Measurements from ENCODE around the gene ASB2. TPM values are rescaled to one million over a fixed set of nuclear protein-coding genes. Genes with fewer than 3 reads are reported as not detected.

ASB2 gene
- total RNA-seq, 1 experiment from 2014 or later = 1.9 TPM

GRCh38 chr14:93956514-93957332 is 19.6 kb downstream of the ASB2 start:
- in situ Hi-C loops (cut with HindIII; ENCODE audit: low pct_unique_long_range_greater_than_20kb, low sequenced_read_pairs) = no loop called here
- no peak for DNase-seq (ENCODE audit: low read depth)

GRCh38 chr14:93955850-93956481 is 20.4 kb downstream of the ASB2 start:
- in situ Hi-C loops (cut with HindIII; ENCODE audit: low pct_unique_long_range_greater_than_20kb, low sequenced_read_pairs) = no loop called here
- no peak for DNase-seq (ENCODE audit: low read depth)

GRCh38 chr14:93954900-93955849 is 21.2 kb downstream of the ASB2 start:
- DNase-seq (ENCODE audit: low read depth) = no peak

GRCh38 chr14:93954516-93954830 is 21.9 kb downstream of the ASB2 start:
- in situ Hi-C loops (cut with HindIII; ENCODE audit: low pct_unique_long_range_greater_than_20kb, low sequenced_read_pairs) = no loop called here

More at GRCh38 chr14:93954900-93955849, 21.2 kb downstream of the ASB2 start:
- in situ Hi-C loops (cut with HindIII; ENCODE audit: low pct_unique_long_range_greater_than_20kb, low sequenced_read_pairs) = no loop called here

GRCh38 chr14:93953739-93954515 is 22.4 kb downstream of the ASB2 start:
- in situ Hi-C loops (cut with HindIII; ENCODE audit: low pct_unique_long_range_greater_than_20kb, low sequenced_read_pairs) = no loop called here
- no peak for DNase-seq (ENCODE audit: low read depth)

More at GRCh38 chr14:93954516-93954830, 21.9 kb downstream of the ASB2 start:
- DNase-seq (ENCODE audit: low read depth) = no peak

GRCh38 chr14:93953263-93953662 is 23.1 kb downstream of the ASB2 start:
- DNase-seq (ENCODE audit: low read depth) = no peak
- in situ Hi-C loops (cut with HindIII; ENCODE audit: low pct_unique_long_range_greater_than_20kb, low sequenced_read_pairs) = no loop called here

GRCh38 chr14:93952829-93953228 is 23.5 kb downstream of the ASB2 start:
- no peak for DNase-seq (ENCODE audit: low read depth)
- in situ Hi-C loops (cut with HindIII; ENCODE audit: low pct_unique_long_range_greater_than_20kb, low sequenced_read_pairs) = no loop called here

- in situ Hi-C loops (cut with HindIII; ENCODE audit: low pct_unique_long_range_greater_than_20kb, low sequenced_read_pairs) = no loop called here
- no peak for DNase-seq (ENCODE audit: low read depth)
Observed at GRCh38 chr14:93951635-93952540, 24.5 kb downstream of the ASB2 start.

GRCh38 chr14:93950948-93951634 is 25.3 kb downstream of the ASB2 start:
- in situ Hi-C loops (cut with HindIII; ENCODE audit: low pct_unique_long_range_greater_than_20kb, low sequenced_read_pairs) = no loop called here
- DNase-seq (ENCODE audit: low read depth) = no peak

- DNase-seq (ENCODE audit: low read depth) = no peak
- in situ Hi-C loops (cut with HindIII; ENCODE audit: low pct_unique_long_range_greater_than_20kb, low sequenced_read_pairs) = no loop called here
Observed at GRCh38 chr14:93949511-93950075, 26.8 kb downstream of the ASB2 start.

GRCh38 chr14:93947282-93947681 is 29.1 kb downstream of the ASB2 start:
- no peak for DNase-seq (ENCODE audit: low read depth)
- in situ Hi-C loops (cut with HindIII; ENCODE audit: low pct_unique_long_range_greater_than_20kb, low sequenced_read_pairs) = no loop called here

- in situ Hi-C loops (cut with HindIII; ENCODE audit: low pct_unique_long_range_greater_than_20kb, low sequenced_read_pairs) = no loop called here
- DNase-seq (ENCODE audit: low read depth) = no peak
Observed at GRCh38 chr14:93946541-93947090, 29.8 kb downstream of the ASB2 start.

- no peak for DNase-seq (ENCODE audit: low read depth)
- in situ Hi-C loops (cut with HindIII; ENCODE audit: low pct_unique_long_range_greater_than_20kb, low sequenced_read_pairs) = no loop called here
Observed at GRCh38 chr14:93946104-93946503, 30.3 kb downstream of the ASB2 start.

GRCh38 chr14:93945070-93945399 is 31.3 kb downstream of the ASB2 start:
- no peak for DNase-seq (ENCODE audit: low read depth)
- in situ Hi-C loops (cut with HindIII; ENCODE audit: low pct_unique_long_range_greater_than_20kb, low sequenced_read_pairs) = no loop called here

GRCh38 chr14:93944348-93945069 is 31.9 kb downstream of the ASB2 start:
- DNase-seq (ENCODE audit: low read depth) = no peak
- in situ Hi-C loops (cut with HindIII; ENCODE audit: low pct_unique_long_range_greater_than_20kb, low sequenced_read_pairs) = no loop called here

GRCh38 chr14:93943930-93944329 is 32.4 kb downstream of the ASB2 start:
- no peak for DNase-seq (ENCODE audit: low read depth)
- in situ Hi-C loops (cut with HindIII; ENCODE audit: low pct_unique_long_range_greater_than_20kb, low sequenced_read_pairs) = no loop called here
